C1 segment of cervical spinal cord (tissue), 14 donors: ENCODE data around the gene SPTBN1.
A peak's percentile ranks its signal among the peaks of the same experiment; 100 is the strongest.

ENCODE experiments used
- DNase-seq, 14 donors: peaks; one replicate each; lab custom pipeline; 2025; lab: John Stamatoyannopoulos, UW

Gene SPTBN1

GRCh38 chr2:54589038-54589339, 132.9 kb downstream of the SPTBN1 start:
- no peak for DNase-seq

- peak in 1 of 14 donors; percentile 10 for DNase-seq
Observed at GRCh38 chr2:54589340-54590215, 133.5 kb downstream of the SPTBN1 start.

- DNase-seq: no peak
Observed at GRCh38 chr2:54590216-54591120, 134.3 kb downstream of the SPTBN1 start.

- peak in 1 of 14 donors; percentile 45 for DNase-seq
Observed at GRCh38 chr2:54591551-54591950, 135.4 kb downstream of the SPTBN1 start.

- DNase-seq: no peak
Observed at GRCh38 chr2:54593249-54593648, 137.1 kb downstream of the SPTBN1 start.

GRCh38 chr2:54594048-54594447, 137.9 kb downstream of the SPTBN1 start:
- DNase-seq: no peak

- no peak for DNase-seq
Observed at GRCh38 chr2:54595161-54595803, 139.2 kb downstream of the SPTBN1 start.

- DNase-seq: peak in 2 of 14 donors; percentile 7 to 10
Observed at GRCh38 chr2:54595999-54596902, 140.1 kb downstream of the SPTBN1 start.

- DNase-seq: peak in 1 of 14 donors; percentile 91
Observed at GRCh38 chr2:54597153-54597848, 141.2 kb downstream of the SPTBN1 start.

- DNase-seq: no peak
Observed at GRCh38 chr2:54598347-54599325, 142.5 kb downstream of the SPTBN1 start.

- no peak for DNase-seq
Observed at GRCh38 chr2:54599326-54599710, 143.2 kb downstream of the SPTBN1 start.

GRCh38 chr2:54599914-54600313, 143.8 kb downstream of the SPTBN1 start:
- DNase-seq: no peak

GRCh38 chr2:54601339-54601738, 145.2 kb downstream of the SPTBN1 start:
- no peak for DNase-seq

- no peak for DNase-seq
Observed at GRCh38 chr2:54602736-54603322, 146.7 kb downstream of the SPTBN1 start.

GRCh38 chr2:54603357-54603756, 147.2 kb downstream of the SPTBN1 start:
- DNase-seq: peak in 2 of 14 donors; percentile 3 to 12

- no peak for DNase-seq
Observed at GRCh38 chr2:54603796-54604195, 147.7 kb downstream of the SPTBN1 start.

- no peak for DNase-seq
Observed at GRCh38 chr2:54604871-54605270, 148.7 kb downstream of the SPTBN1 start.

GRCh38 chr2:54605836-54606235, 149.7 kb downstream of the SPTBN1 start:
- DNase-seq: no peak
